Osteocyte (in vitro differentiated cells): ENCODE measurements around the gene RAB31. TPM values are rescaled to one million over a fixed set of nuclear protein-coding genes. Genes with fewer than 3 reads are reported as not detected.

Experiments
- DNase-seq: peaks from one replicate; pipeline ENCODE4 v3.0.0; 2021; ENCODE audit warnings: mixed read lengths; ENCODE audit not compliant: unreplicated experiment; ENCODE audit errors: extremely low spot score
- H3K27ac Mint-ChIP-seq: one replicate; pipeline ENCODE4 v1.8.0; 2021; ENCODE audit warnings: mild to moderate bottlenecking, mixed read lengths; ENCODE audit not compliant: unreplicated experiment
- H3K27me3 Mint-ChIP-seq: one replicate; pipeline ENCODE4 v1.8.0; 2021; ENCODE audit warnings: mixed read lengths; ENCODE audit not compliant: unreplicated experiment
- H3K36me3 Mint-ChIP-seq: one replicate; pipeline ENCODE4 v1.8.0; 2021; ENCODE audit warnings: mixed read lengths; ENCODE audit not compliant: unreplicated experiment
- H3K4me1 Mint-ChIP-seq: one replicate; pipeline ENCODE4 v1.8.0; 2021; ENCODE audit warnings: mixed read lengths; ENCODE audit not compliant: unreplicated experiment
- H3K4me3 Mint-ChIP-seq: one replicate; pipeline ENCODE4 v1.8.0; 2021; ENCODE audit warnings: mild to moderate bottlenecking, moderate library complexity, mixed read lengths; ENCODE audit not compliant: unreplicated experiment
- H3K9me3 Mint-ChIP-seq: one replicate; pipeline ENCODE4 v1.8.0; 2021; ENCODE audit warnings: mixed read lengths; ENCODE audit not compliant: unreplicated experiment
- total RNA-seq: library from RNA; stranded (reverse); gene quantifications from 2 replicates; pipeline ENCODE4 v1.2.1, GENCODE V29; 2021
- TF ChIP-seq, protein P1 (sequence below): fragments of 200-600 bp; sonication (generic); IDR thresholded peaks from 2 replicates; pipeline ENCODE4 v1.5.0; 2021; ENCODE audit warnings: antibody characterized with exemption, mild to moderate bottlenecking, moderate library complexity

Gene RAB31
- total RNA-seq, 1 donor from 2014 or later = 90.8 TPM

DNA sequence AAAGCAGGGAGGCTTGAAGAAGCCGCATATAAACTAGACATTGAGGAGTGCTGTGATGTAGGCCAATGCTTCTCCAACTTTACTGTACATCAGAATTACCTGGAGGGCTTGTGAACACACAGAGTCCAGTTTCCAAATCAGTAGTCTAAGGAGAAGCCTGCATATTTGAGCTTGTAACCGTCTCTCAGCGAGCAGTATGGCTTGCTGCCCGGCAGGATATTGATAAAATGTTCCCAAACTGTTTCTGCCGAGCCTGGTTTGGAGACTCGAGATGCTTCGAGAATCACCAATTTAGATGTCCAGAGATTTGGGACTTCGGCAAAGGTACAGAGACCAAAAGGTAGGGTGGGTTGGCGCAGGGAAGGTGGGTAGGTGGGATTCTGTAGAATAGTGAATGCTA lies 11.0 kb upstream of the RAB31 start:
- Mint-ChIP-seq H3K36me3 (no peaks in the 10 kb centered on the region), H3K4me1 (peaks cover 11% of the 10 kb centered on the region)
- DNase-seq = no peak

DNA sequence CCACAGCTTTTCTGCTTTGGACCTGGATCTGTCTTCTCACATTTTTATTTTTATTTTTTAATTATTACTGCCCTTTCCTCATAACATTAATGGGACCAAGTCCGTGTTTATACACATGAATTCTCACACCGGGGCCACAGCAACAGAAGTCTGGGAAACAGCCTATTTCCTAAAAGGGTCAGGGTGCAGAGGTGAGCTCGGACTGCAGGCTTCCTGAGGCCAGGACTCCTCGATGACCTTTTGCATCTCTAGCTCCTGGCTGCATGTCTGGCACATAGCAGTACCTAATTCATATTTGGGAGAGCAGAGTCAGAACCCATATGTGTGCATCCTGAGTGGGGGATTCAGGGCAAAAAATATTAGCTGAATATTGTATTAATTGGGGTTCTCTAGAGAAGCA lies 9.6 kb upstream of the RAB31 start:
- H3K27ac Mint-ChIP-seq = no peak overlapping the region
- no peak for DNase-seq
- peaks cover 11% of the 10 kb centered on the region for H3K4me1 Mint-ChIP-seq
- TF ChIP-seq, protein P1, sequence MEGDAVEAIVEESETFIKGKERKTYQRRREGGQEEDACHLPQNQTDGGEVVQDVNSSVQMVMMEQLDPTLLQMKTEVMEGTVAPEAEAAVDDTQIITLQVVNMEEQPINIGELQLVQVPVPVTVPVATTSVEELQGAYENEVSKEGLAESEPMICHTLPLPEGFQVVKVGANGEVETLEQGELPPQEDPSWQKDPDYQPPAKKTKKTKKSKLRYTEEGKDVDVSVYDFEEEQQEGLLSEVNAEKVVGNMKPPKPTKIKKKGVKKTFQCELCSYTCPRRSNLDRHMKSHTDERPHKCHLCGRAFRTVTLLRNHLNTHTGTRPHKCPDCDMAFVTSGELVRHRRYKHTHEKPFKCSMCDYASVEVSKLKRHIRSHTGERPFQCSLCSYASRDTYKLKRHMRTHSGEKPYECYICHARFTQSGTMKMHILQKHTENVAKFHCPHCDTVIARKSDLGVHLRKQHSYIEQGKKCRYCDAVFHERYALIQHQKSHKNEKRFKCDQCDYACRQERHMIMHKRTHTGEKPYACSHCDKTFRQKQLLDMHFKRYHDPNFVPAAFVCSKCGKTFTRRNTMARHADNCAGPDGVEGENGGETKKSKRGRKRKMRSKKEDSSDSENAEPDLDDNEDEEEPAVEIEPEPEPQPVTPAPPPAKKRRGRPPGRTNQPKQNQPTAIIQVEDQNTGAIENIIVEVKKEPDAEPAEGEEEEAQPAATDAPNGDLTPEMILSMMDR = no peak
- no peaks in the 10 kb centered on the region for H3K36me3 Mint-ChIP-seq
- no peaks in the 10 kb centered on the region for H3K27me3 Mint-ChIP-seq
- no peaks in the 10 kb centered on the region for H3K9me3 Mint-ChIP-seq
- H3K4me3 Mint-ChIP-seq = no peak overlapping the region

More for the DNA sequence above, 11.0 kb upstream of the RAB31 start:
- Mint-ChIP-seq H3K27me3 (no peaks in the 10 kb centered on the region), H3K27ac (no peak overlapping the region), H3K9me3 (no peaks in the 10 kb centered on the region), H3K4me3 (no peak overlapping the region)
- TF ChIP-seq, protein P1 = no peak

DNA sequence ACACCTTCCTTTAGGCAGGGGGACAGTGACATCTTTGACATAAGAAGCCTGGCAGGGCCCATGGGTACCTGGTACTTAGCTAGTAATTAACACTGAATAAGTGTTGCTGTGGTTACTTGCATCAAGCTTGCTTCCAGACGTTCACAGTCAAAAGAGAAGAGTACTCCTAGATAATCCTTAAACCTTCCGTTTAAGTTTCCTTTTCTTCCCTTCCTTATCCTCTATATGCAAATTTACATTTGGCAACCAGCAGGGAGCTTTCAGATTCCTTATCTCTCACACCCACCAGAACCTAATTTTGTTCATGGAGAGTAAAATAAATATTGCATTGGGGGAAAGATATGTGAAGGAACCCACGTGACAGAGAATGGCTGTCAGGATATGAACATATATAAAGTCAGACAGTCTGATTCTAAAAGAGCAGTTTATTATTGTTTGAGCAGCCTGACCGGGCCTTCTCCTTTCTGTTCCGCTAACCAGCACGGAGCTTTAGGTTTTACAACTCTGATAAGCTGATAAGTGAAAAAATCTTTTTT lies 7.8 kb upstream of the RAB31 start:
- H3K27ac Mint-ChIP-seq = no peak overlapping the region
- TF ChIP-seq, protein P1 = no peak
- H3K4me1 Mint-ChIP-seq = peaks cover 18% of the 10 kb centered on the region
- H3K9me3 Mint-ChIP-seq = no peaks in the 10 kb centered on the region
- no peaks in the 10 kb centered on the region for H3K27me3 Mint-ChIP-seq
- no peaks in the 10 kb centered on the region for H3K36me3 Mint-ChIP-seq
- DNase-seq = no peak
- no peak overlapping the region for H3K4me3 Mint-ChIP-seq

DNA sequence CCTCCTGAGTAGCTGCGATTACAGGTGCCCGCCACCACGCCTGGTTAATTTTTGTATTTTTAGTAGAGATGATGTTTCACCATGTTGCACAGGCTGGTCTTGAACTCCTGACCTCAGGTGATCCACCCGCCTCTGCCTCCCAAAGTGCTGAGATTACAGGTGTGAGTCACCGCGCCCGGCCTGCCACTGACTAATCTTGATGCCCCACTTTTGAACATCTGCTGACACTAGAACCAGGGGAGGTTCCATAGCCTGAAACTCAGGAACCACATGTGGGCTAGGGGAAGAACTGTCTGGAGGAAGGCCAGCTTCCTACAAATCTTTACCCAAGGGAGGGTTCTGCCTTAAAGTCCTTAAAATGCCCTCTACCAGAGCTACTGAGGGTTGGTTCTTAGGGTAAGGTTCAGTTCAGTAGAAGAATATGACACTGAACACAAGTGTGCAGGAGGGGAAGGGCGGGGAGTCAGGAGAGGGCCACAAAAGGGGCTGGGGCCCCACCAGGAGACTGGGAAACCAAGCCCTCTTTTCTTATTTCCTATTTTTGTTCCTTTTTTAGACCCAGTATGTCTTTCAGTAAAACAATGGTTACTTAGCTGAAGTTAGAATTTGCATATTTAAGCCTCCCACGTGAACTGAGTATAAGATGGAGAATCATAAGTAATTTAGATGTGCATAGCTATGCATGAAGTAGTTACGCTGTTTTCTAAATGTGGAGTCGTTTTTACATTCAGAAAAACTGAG lies 6.3 kb upstream of the RAB31 start:
- H3K27ac Mint-ChIP-seq = no peak overlapping the region
- H3K36me3 Mint-ChIP-seq = no peaks in the 10 kb centered on the region
- H3K9me3 Mint-ChIP-seq = no peaks in the 10 kb centered on the region
- DNase-seq = no peak
- H3K4me3 Mint-ChIP-seq = no peak overlapping the region
- peaks cover 32% of the 10 kb centered on the region for H3K4me1 Mint-ChIP-seq
- TF ChIP-seq, protein P1 = no peak
- H3K27me3 Mint-ChIP-seq = no peaks in the 10 kb centered on the region

DNA sequence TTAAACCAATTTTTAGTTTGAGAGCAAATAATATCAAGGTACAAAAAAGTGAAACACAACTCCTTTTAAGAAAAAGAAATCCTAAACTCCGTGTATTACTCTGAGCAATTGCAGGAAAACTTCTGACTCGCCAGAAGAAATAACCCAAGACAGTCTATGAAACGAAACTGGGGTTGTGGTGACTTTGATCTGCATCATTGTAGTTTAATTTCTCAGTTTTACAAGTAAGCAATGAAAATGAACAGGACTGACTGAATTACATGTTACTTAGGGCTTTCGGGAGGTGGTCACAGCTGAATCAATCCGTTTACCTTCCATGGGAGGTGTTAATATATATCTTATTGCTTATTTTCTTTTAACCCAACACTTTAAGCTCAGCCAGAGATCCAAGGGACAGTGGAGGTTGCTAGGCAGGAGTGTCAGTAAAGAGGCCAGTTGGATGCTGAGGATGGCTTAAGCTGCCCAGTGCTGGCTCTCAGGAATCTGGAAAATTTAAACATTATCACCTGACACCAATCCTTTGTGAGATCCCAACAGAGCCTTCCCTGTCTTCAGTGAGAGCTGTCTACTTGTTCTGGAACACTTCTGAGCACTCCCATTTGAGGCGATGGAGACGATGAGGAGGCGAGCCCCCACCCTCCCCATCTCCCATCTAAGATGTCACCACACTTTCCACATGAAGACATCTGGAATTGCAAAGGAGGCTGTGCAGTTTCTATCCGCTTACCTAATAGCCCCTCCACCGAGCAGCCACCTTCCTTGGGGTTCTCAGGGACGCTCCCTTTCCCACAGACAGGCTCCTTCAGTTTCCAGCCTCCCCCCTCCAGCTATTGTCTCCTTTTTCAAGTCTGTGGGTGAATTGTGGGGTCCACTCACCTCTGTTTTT lies 3.6 kb upstream of the RAB31 start:
- TF ChIP-seq, protein P1 = no peak
- no peak overlapping the region for H3K4me3 Mint-ChIP-seq

More for the DNA sequence above, 3.6 kb upstream of the RAB31 start:
- Mint-ChIP-seq H3K27ac (no peak overlapping the region), H3K4me1 (peaks cover 44% of the 10 kb centered on the region), H3K36me3 (no peaks in the 10 kb centered on the region), H3K27me3 (no peaks in the 10 kb centered on the region), H3K9me3 (no peaks in the 10 kb centered on the region)
- DNase-seq = no peak
